A172 (cell line): ENCODE measurements around the gene ZNF511. TPM values are rescaled to one million over a fixed set of nuclear protein-coding genes. Genes with fewer than 3 reads are reported as not detected.
A peak's percentile ranks its signal among the peaks of the same experiment; 100 is the strongest.

ENCODE experiments used
- DNase-seq: peaks from one replicate; pipeline ENCODE4 v3.0.0-alpha.2; 2015; ENCODE audit warnings: low spot score
- total RNA-seq: library from RNA; depleted of rRNA; stranded (reverse); fragments of >200 nt; shearing (Covaris generic); gene quantifications from 2 replicates; pipeline ENCODE4 v1.2.3, GENCODE V29; 2014

ZNF511 gene
- total RNA-seq, 1 experiment from 2014 or later, result 13.4 TPM

- DNase-seq, result no peak
Measured at GRCh38 chr10:133335246-133336117, 26.8 kb downstream of the ZNF511 start.

GRCh38 chr10:133336118-133336576 lies 27.4 kb downstream of the ZNF511 start:
- no peak for DNase-seq

GRCh38 chr10:133336577-133337369 lies 28.1 kb downstream of the ZNF511 start, which contains the start of gene CALY:
CALY (minus strand) TSS chr10:133336896; CDS start chr10:133328989, 7,907 bp downstream.
- DNase-seq, result no peak

- no peak for DNase-seq
Measured at GRCh38 chr10:133337370-133337725, 28.6 kb downstream of the ZNF511 start.

- no peak for DNase-seq
Measured at GRCh38 chr10:133338080-133339071, 29.7 kb downstream of the ZNF511 start.

- no peak for DNase-seq
Measured at GRCh38 chr10:133339708-133340380, 31.1 kb downstream of the ZNF511 start.

- no peak for DNase-seq
Measured at GRCh38 chr10:133341983-133342382, 33.3 kb downstream of the ZNF511 start.

- no peak for DNase-seq
Measured at GRCh38 chr10:133342942-133343341, 34.2 kb downstream of the ZNF511 start.

- peak; percentile 31 for DNase-seq
Measured at GRCh38 chr10:133343558-133343957, 34.8 kb downstream of the ZNF511 start.

GRCh38 chr10:133344236-133344635 lies 35.5 kb downstream of the ZNF511 start:
- DNase-seq, result no peak

- DNase-seq, result no peak
Measured at GRCh38 chr10:133346413-133346812, 37.7 kb downstream of the ZNF511 start.

- no peak for DNase-seq
Measured at GRCh38 chr10:133347710-133348517, 39.2 kb downstream of the ZNF511 start.

GRCh38 chr10:133349160-133349568 lies 40.5 kb downstream of the ZNF511 start:
- DNase-seq, result no peak

GRCh38 chr10:133349577-133350011 lies 40.9 kb downstream of the ZNF511 start:
- DNase-seq, result no peak

GRCh38 chr10:133350283-133350949 lies 41.7 kb downstream of the ZNF511 start:
- DNase-seq, result no peak

- no peak for DNase-seq
Measured at GRCh38 chr10:133350950-133351329, 42.2 kb downstream of the ZNF511 start.

GRCh38 chr10:133351408-133352318 lies 42.9 kb downstream of the ZNF511 start:
- no peak for DNase-seq
